Measurements from ENCODE around the gene IQGAP3. TPM values are rescaled to one million over a fixed set of nuclear protein-coding genes. Genes with fewer than 3 reads are reported as not detected.
A peak's percentile ranks its signal among the peaks of the same experiment; 100 is the strongest.

The IQGAP3 gene
- total and polyA plus RNA-seq, 2 donors (not counting 1 experiment from before 2014, with no cell fraction given): 0.07 to 0.12 TPM

GRCh38 chr1:156524481-156524869 is 47.9 kb downstream of the IQGAP3 start:
- intact Hi-C loops (cut with micrococcal nuclease): loop anchor here (5.0 kb wide), 1 partner anchor 37 kb away; no protein-coding TSS in a partner anchor
- H3K9me3 Mint-ChIP-seq (ENCODE audit: insufficient read depth): no peaks in the 10 kb centered on the region

More at GRCh38 chr1:156524481-156524869, 47.9 kb downstream of the IQGAP3 start:
- Histone ChIP-seq H3K27ac (ENCODE audit: low read length in 2 of 2) (peak overlapping the region in 1 of 2 donors; percentile 49), H3K36me3 (replicated peaks in 1 of 2; ENCODE audit: control extremely low read depth in 1 of 2, control insufficient read depth in 1 of 2, extremely low read depth in 1 of 2, insufficient read depth in 2 of 2, low read length in 1 of 2) (no peaks in the 10 kb centered on the region), H2AFZ (ENCODE audit: insufficient read depth, low read depth, low read length, poor library complexity, severe bottlenecking) (peak overlapping the region; percentile 55), H3K4me2 (replicated peaks; ENCODE audit: low read depth, low read length, poor library complexity, severe bottlenecking) (peak overlapping the region; percentile 67), H3K9ac (ENCODE audit: low read length) (peak overlapping the region; percentile 41), H3K79me2 (ENCODE audit: control insufficient read depth, insufficient read depth, low read length) (no peaks in the 10 kb centered on the region), H3K9me3 (ENCODE audit: control extremely low read depth in 1 of 3, control insufficient read depth in 2 of 3, insufficient read depth in 1 of 3, low read length in 2 of 3) (no peaks in the 10 kb centered on the region), H4K20me1 (ENCODE audit: control insufficient read depth, insufficient read depth, low read length, poor library complexity, severe bottlenecking) (no peaks in the 10 kb centered on the region), H3K4me3 (ENCODE audit: control extremely low read depth in 1 of 5, extremely low read depth in 1 of 5, insufficient read depth in 1 of 5, low read depth in 2 of 5, low read length in 4 of 5) (peak overlapping the region in 1 of 5 experiments; percentile 16), H3K4me1 (ENCODE audit: control insufficient read depth in 2 of 2, insufficient read depth in 2 of 2, low read length in 2 of 2) (peaks cover 20 to 24% of the 10 kb centered on the region in 2 donors), H3K27me3 (replicated peaks in 1 of 4; ENCODE audit: control extremely low read depth in 1 of 4, control insufficient read depth in 3 of 4, insufficient read depth in 4 of 4, low read length in 3 of 4) (no peaks in the 10 kb centered on the region)
- TF ChIP-seq CTCF (IDR thresholded peaks at IDR 0.05) (no peak), EZH2 (IDR thresholded peaks at IDR 0.05; ENCODE audit: borderline replicate concordance, insufficient read depth, low read depth, low read length, poor library complexity, severe bottlenecking) (no peak)
- peak overlapping the region; percentile 64 for H3K27ac Mint-ChIP-seq
- DNase-seq (peak; percentile 43), ATAC-seq (ENCODE audit: low read depth) (peak; percentile 49)
- H3K27me3 Mint-ChIP-seq: no peaks in the 10 kb centered on the region
- WGBS (ENCODE audit: insufficient coverage): 50% methylated on average over 2 of the region's 3 CpGs
- CTCF ChIA-PET: interaction anchor here (0.8 to 4.2 kb wide), 10 partner anchors 9 to 57 kb away, joined by 3 to 26 read pairs (median 4); no protein-coding TSS in a partner anchor
- POLR2A ChIA-PET: interaction anchor here (0.6 to 2.2 kb wide), 4 partner anchors 11 to 36 kb away, joined by 3 to 6 read pairs (median 4); no protein-coding TSS in a partner anchor
- peaks cover 23% of the 10 kb centered on the region for H3K4me1 Mint-ChIP-seq
- H3K4me3 Mint-ChIP-seq: peak overlapping the region; percentile 71
